GM19397 (cell line): ENCODE measurements around the gene TMEM225B.
"Not testable (repeated sequence)": the region's sequence is repeated elsewhere in the genome, so short reads cannot be mapped to it uniquely, and the experiment has no call there.

ENCODE experiments used
- ATAC-seq: cut with Tn5 transposase; IDR thresholded peaks from one replicate; pipeline ENCODE4 v1.9.1; 2021; ENCODE audit warnings: mild to moderate bottlenecking, moderate library complexity; ENCODE audit not compliant: unreplicated experiment

The TMEM225B gene

GRCh38 chr7:99597762-99598501 lies at the start of gene TMEM225B:
TSS of gene TMEM225B (plus strand) at chr7:99598267. CDS start at chr7:99604389, 6,122 bp downstream.
- no peak for ATAC-seq

- not testable (repeated sequence) for ATAC-seq
Measured at GRCh38 chr7:99549545-99549944, 48.5 kb upstream of the TMEM225B start.

GRCh38 chr7:99551334-99551733 lies 46.7 kb upstream of the TMEM225B start:
- no peak for ATAC-seq

- peak; percentile 92 for ATAC-seq
Measured at GRCh38 chr7:99551767-99552463, 46.2 kb upstream of the TMEM225B start, which contains the start of gene FAM200A. TSS of gene FAM200A (minus strand) at chr7:99552114. CDS start at chr7:99548407, 3,707 bp downstream.

GRCh38 chr7:99553039-99553438 lies 45.0 kb upstream of the TMEM225B start:
- ATAC-seq = no peak

- no peak for ATAC-seq
Measured at GRCh38 chr7:99554939-99555338, 43.1 kb upstream of the TMEM225B start.

GRCh38 chr7:99557196-99557607 lies 40.9 kb upstream of the TMEM225B start:
- ATAC-seq = no peak

- ATAC-seq = peak; percentile 53
Measured at GRCh38 chr7:99557940-99558305, 40.1 kb upstream of the TMEM225B start.

- peak; percentile 89 for ATAC-seq
Measured at GRCh38 chr7:99558306-99559174, 39.5 kb upstream of the TMEM225B start, which contains the start of gene ZNF655. TSS of gene ZNF655 (plus strand) at chr7:99558642. CDS start at chr7:99560560, 1,918 bp downstream.

GRCh38 chr7:99559175-99559915 lies 38.7 kb upstream of the TMEM225B start:
- ATAC-seq = no peak

GRCh38 chr7:99560834-99561736 lies 37.0 kb upstream of the TMEM225B start:
- ATAC-seq = no peak

- ATAC-seq = no peak
Measured at GRCh38 chr7:99561737-99562051, 36.4 kb upstream of the TMEM225B start.

GRCh38 chr7:99562114-99562784 lies 35.8 kb upstream of the TMEM225B start:
- ATAC-seq = no peak

GRCh38 chr7:99562832-99563231 lies 35.2 kb upstream of the TMEM225B start:
- no peak for ATAC-seq

GRCh38 chr7:99563650-99564049 lies 34.4 kb upstream of the TMEM225B start:
- no peak for ATAC-seq

GRCh38 chr7:99568770-99569169 lies 29.3 kb upstream of the TMEM225B start:
- not testable (repeated sequence) for ATAC-seq

GRCh38 chr7:99571768-99572167 lies 26.3 kb upstream of the TMEM225B start:
- ATAC-seq = no peak

GRCh38 chr7:99573257-99573656 lies 24.8 kb upstream of the TMEM225B start:
- no peak for ATAC-seq

GRCh38 chr7:99576251-99576650 lies 21.8 kb upstream of the TMEM225B start:
- ATAC-seq = no peak
